Stimulated activated memory B cell treated with anti-CD40 and anti-IgM and Interleukin-4, amounts not matched to agents 10 μg/mL and 1 μg/mL and 100 μg/mL, for 72 hours (primary cell): ENCODE data around the gene SS18L1.

Source experiments
- ATAC-seq: fragments of 150-1000 bp; cut with Tn5 transposase; 2 replicates; pipeline ENCODE4 v1.10.0; 2021
- H3K27ac Mint-ChIP-seq: one replicate; pipeline ENCODE4 v1.8.0; 2022; ENCODE audit warnings: mild to moderate bottlenecking, mixed read lengths
- H3K27me3 Mint-ChIP-seq: one replicate; pipeline ENCODE4 v1.8.0; 2022; ENCODE audit warnings: mixed read lengths
- H3K36me3 Mint-ChIP-seq: one replicate; pipeline ENCODE4 v1.8.0; 2022; ENCODE audit warnings: mixed read lengths
- H3K4me1 Mint-ChIP-seq: one replicate; pipeline ENCODE4 v1.8.0; 2022; ENCODE audit warnings: mixed read lengths
- H3K4me3 Mint-ChIP-seq: one replicate; pipeline ENCODE4 v1.8.0; 2022; ENCODE audit warnings: mild to moderate bottlenecking, moderate library complexity, mixed read lengths
- H3K9me3 Mint-ChIP-seq: one replicate; pipeline ENCODE4 v1.8.0; 2022; ENCODE audit warnings: mixed read lengths

SS18L1 gene

GRCh38 chr20:62220666-62221568, 77.3 kb downstream of the SS18L1 start:
- peaks cover 18% of the 10 kb centered on the region for H3K4me1 Mint-ChIP-seq

GRCh38 chr20:62222266-62222850, 78.8 kb downstream of the SS18L1 start:
- Mint-ChIP-seq H3K4me1 (peaks cover 18% of the 10 kb centered on the region), H3K9me3 (no peaks in the 10 kb centered on the region), H3K27ac (no peak overlapping the region), H3K4me3 (no peak overlapping the region), H3K36me3 (no peaks in the 10 kb centered on the region), H3K27me3 (peaks cover 91% of the 10 kb centered on the region)
- ATAC-seq = no peak

More at GRCh38 chr20:62220666-62221568, 77.3 kb downstream of the SS18L1 start:
- Mint-ChIP-seq H3K36me3 (no peaks in the 10 kb centered on the region), H3K27me3 (peaks cover 86% of the 10 kb centered on the region), H3K9me3 (no peaks in the 10 kb centered on the region), H3K27ac (no peak overlapping the region), H3K4me3 (no peak overlapping the region)
- no peak for ATAC-seq

DNA sequence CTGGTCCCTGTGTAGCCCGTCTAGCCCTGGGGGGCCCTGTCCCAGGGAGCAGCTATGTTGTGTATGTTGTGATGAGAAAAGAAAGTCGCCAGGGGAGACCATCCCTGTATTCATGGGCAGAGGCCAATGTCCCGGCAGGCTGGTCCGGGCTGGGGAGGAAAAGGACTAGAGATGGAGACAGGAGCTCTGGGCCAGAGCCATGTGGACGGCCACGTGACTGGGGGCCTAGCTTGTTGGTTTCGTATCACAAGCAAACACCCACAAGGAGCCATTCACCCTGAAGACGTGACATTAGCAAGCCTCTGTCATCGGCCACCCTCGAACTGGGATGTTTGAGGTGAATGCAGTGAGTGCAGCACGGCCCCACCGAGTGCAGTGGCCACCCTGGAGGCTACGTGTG, 79.4 kb downstream of the SS18L1 start:
- peaks cover 85% of the 10 kb centered on the region for H3K27me3 Mint-ChIP-seq
- no peak overlapping the region for H3K27ac Mint-ChIP-seq
- no peaks in the 10 kb centered on the region for H3K36me3 Mint-ChIP-seq
- H3K4me3 Mint-ChIP-seq = no peak overlapping the region
- ATAC-seq = no peak
- H3K9me3 Mint-ChIP-seq = no peaks in the 10 kb centered on the region
- H3K4me1 Mint-ChIP-seq = peaks cover 18% of the 10 kb centered on the region

DNA sequence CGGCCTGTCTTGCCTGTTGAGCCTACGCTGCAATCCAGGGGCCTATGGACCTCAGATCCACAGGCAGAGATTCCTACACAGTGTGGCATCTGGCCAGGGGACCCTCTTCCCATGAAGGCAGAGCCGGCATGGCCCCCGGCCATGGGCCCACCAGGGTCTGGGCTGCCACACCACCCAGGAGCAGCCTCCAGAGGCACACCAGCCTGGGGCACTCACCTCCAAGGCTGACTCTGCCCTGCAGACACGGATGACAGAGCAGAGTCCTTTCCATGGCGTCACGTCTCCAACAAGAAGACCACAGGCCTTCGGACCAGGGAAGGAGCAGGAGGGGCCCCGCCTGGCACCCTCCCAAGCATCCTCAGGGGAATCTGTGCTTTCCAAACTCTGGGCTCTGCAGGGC, 80.0 kb downstream of the SS18L1 start:
- Mint-ChIP-seq H3K36me3 (no peaks in the 10 kb centered on the region), H3K4me1 (peaks cover 18% of the 10 kb centered on the region), H3K9me3 (no peaks in the 10 kb centered on the region), H3K4me3 (no peak overlapping the region), H3K27me3 (peaks cover 79% of the 10 kb centered on the region), H3K27ac (no peak overlapping the region)
- no peak for ATAC-seq

DNA sequence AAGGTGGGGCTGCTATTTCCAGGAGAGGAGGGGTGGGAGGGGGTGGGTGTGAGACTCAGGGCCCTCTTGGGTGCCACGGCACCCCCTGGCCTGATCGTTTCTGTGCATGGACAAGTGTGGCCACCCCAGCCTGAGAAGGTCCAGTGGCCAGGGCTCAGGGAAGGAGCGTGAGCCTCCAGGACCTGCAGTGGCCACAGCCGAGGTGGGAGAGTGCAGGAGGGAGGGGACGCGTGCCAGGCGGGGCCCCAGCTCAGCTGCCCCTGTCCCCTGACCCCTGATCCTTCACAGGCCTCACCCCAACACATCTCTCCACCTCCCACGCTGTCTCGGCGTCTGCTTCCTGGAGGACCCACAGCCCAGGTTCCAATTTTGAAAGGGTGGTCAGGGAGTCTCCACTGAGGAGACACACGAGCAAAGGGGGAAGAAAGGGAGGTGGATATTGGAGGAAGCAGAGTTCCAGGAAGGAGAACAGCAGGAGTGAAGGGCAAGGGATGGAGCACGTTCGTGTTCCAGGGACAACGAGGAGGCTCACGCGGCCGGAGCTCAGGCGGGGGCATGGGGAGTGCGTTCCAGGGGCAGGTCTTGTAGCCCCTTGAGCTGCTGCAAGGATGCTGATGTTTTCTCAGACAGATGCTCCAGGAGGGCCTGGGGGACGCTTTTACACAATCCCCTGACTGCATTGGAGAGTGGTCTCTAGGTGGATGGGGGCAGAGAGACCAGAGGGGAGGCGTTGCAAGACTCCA, 80.7 kb downstream of the SS18L1 start:
- Mint-ChIP-seq H3K4me3 (no peak overlapping the region), H3K9me3 (no peaks in the 10 kb centered on the region), H3K4me1 (peaks cover 12% of the 10 kb centered on the region), H3K36me3 (no peaks in the 10 kb centered on the region), H3K27ac (no peak overlapping the region), H3K27me3 (peaks cover 72% of the 10 kb centered on the region)
- no peak for ATAC-seq

DNA sequence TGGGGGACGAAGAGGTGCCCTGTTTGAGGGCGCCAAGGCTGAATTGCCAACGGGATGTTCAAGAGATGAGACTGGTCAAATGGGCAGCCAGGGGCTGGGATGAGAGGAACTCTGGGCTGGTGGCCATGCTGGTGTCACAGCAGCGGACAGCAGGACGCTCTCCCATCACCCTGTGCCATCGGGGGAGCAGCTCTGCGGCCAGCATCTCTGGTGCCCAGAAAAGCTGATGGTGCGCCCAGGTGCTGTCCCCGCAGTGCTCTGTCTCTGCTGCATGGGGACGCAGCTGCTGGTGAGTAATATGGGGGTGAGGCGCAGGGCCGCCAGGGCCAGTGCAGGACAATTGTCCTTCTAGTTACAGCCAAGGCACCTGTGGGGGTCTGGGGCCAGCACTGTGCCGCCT, 81.5 kb downstream of the SS18L1 start:
- ATAC-seq = no peak
- Mint-ChIP-seq H3K9me3 (no peaks in the 10 kb centered on the region), H3K27me3 (peaks cover 68% of the 10 kb centered on the region)

DNA sequence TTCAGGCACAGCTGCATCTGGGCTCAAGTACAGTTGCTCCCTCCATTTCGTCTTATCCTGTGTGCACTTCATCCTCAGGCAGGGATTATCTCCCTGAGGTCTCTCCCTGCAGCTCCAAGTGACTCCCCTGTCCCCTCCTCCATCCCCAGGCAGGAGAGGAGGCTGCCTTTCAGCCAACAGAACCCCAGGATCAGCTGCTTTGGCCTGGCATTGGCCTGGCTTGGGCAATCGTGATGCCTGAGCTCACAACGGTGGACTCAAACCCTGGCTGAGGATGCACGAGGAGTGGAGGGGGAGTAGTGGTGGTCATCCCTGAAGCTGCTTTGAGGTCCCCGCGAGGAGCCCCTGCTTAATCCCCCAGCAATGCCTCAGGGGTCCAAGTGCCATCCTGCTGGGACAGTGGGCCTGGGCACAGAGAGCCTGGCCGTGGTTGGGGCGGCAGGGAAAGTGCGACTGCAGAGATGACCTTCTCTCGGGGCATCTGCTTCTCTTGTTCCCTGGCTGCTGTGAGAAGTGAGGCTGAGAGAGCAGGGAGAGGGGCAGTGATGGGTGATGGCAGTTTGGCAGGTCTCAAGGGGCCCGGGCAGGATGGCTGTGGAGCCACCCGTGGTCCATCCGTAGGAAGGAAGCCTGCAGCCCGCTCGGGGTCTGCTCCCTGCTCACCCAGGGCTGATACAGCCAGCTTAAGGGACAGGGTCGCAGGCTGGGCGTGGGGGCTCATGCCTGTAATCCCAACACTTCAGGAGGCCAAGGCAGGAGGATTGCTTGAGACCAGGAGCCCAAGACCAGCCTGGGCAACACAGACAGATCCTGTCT, 82.5 kb downstream of the SS18L1 start:
- no peak overlapping the region for H3K27ac Mint-ChIP-seq
- no peak for ATAC-seq
- H3K27me3 Mint-ChIP-seq = peaks cover 60% of the 10 kb centered on the region
- H3K4me1 Mint-ChIP-seq = peaks cover 4% of the 10 kb centered on the region
- H3K36me3 Mint-ChIP-seq = no peaks in the 10 kb centered on the region
- no peaks in the 10 kb centered on the region for H3K9me3 Mint-ChIP-seq
- no peak overlapping the region for H3K4me3 Mint-ChIP-seq

More for the DNA sequence above, 81.5 kb downstream of the SS18L1 start:
- no peak overlapping the region for H3K27ac Mint-ChIP-seq
- peaks cover 10% of the 10 kb centered on the region for H3K4me1 Mint-ChIP-seq
- no peaks in the 10 kb centered on the region for H3K36me3 Mint-ChIP-seq
- H3K4me3 Mint-ChIP-seq = no peak overlapping the region

- Mint-ChIP-seq H3K4me1 (no peaks in the 10 kb centered on the region), H3K9me3 (no peaks in the 10 kb centered on the region), H3K4me3 (no peak overlapping the region), H3K27ac (no peak overlapping the region), H3K27me3 (peaks cover 51% of the 10 kb centered on the region), H3K36me3 (no peaks in the 10 kb centered on the region)
- no peak for ATAC-seq
Observed at GRCh38 chr20:62226707-62227590, 83.4 kb downstream of the SS18L1 start.

- no peak overlapping the region for H3K4me3 Mint-ChIP-seq
- peaks cover 44% of the 10 kb centered on the region for H3K27me3 Mint-ChIP-seq
- H3K4me1 Mint-ChIP-seq = no peaks in the 10 kb centered on the region
- ATAC-seq = peak; percentile 20
- H3K27ac Mint-ChIP-seq = no peak overlapping the region
- no peaks in the 10 kb centered on the region for H3K9me3 Mint-ChIP-seq
- no peaks in the 10 kb centered on the region for H3K36me3 Mint-ChIP-seq
Observed at GRCh38 chr20:62227591-62227976, 84.0 kb downstream of the SS18L1 start.

- H3K27me3 Mint-ChIP-seq = peaks cover 37% of the 10 kb centered on the region
- no peak overlapping the region for H3K4me3 Mint-ChIP-seq
- no peak overlapping the region for H3K27ac Mint-ChIP-seq
- peak; percentile 10 for ATAC-seq
- H3K9me3 Mint-ChIP-seq = no peaks in the 10 kb centered on the region
- H3K36me3 Mint-ChIP-seq = no peaks in the 10 kb centered on the region
- no peaks in the 10 kb centered on the region for H3K4me1 Mint-ChIP-seq
Observed at GRCh38 chr20:62227977-62228958, 84.7 kb downstream of the SS18L1 start.

DNA sequence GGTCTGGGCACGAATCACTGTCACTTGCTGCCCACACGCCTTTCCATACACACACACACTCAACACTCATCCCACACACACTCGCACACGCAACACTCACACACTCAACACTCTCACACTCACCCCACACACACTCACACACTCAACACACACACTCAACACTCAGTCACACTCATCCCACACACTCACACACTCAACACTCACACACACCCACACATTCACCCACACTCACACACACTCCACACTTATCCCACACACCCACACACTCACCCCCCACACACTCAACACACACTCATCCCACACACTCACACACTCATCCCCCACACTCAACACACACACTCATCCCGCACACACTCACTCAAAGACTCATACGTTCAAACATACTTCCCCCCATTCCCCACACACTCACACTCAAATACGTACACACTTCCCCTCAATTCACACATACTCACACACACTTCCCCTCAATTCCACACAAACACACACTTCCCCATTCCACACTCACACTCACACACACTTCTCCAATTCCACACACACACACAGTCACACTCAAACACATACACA, 85.5 kb downstream of the SS18L1 start:
- peaks cover 29% of the 10 kb centered on the region for H3K27me3 Mint-ChIP-seq
- ATAC-seq = no peak
- no peak overlapping the region for H3K27ac Mint-ChIP-seq
- H3K4me1 Mint-ChIP-seq = no peaks in the 10 kb centered on the region
- no peaks in the 10 kb centered on the region for H3K36me3 Mint-ChIP-seq
- no peak overlapping the region for H3K4me3 Mint-ChIP-seq
- no peaks in the 10 kb centered on the region for H3K9me3 Mint-ChIP-seq

GRCh38 chr20:62229667-62230066, 86.1 kb downstream of the SS18L1 start:
- Mint-ChIP-seq H3K4me3 (no peak overlapping the region), H3K27me3 (peaks cover 23% of the 10 kb centered on the region), H3K9me3 (no peaks in the 10 kb centered on the region), H3K4me1 (no peaks in the 10 kb centered on the region), H3K36me3 (no peaks in the 10 kb centered on the region), H3K27ac (no peak overlapping the region)
- no peak for ATAC-seq

- H3K27ac Mint-ChIP-seq = no peak overlapping the region
- no peaks in the 10 kb centered on the region for H3K9me3 Mint-ChIP-seq
- no peaks in the 10 kb centered on the region for H3K36me3 Mint-ChIP-seq
- peaks cover 17% of the 10 kb centered on the region for H3K27me3 Mint-ChIP-seq
- no peaks in the 10 kb centered on the region for H3K4me1 Mint-ChIP-seq
- no peak overlapping the region for H3K4me3 Mint-ChIP-seq
- no peak for ATAC-seq
Observed at GRCh38 chr20:62230276-62230675, 86.7 kb downstream of the SS18L1 start.
